Mammary epithelial cell (primary cell): ENCODE data around the gene ARPP19.

ENCODE experiments used
- CTCF ChIP-seq, 2 donors: IDR thresholded peaks in 1 of 2; conservative IDR thresholded peaks in 1 of 2; 2 replicates each; pipeline ENCODE4 v1.5.1; 2011 to 2012; ENCODE audit warnings: inconsistent platforms in 2 of 2, low read length in 2 of 2, mild to moderate bottlenecking in 2 of 2, control low read depth in 1 of 2, low read depth in 1 of 2; ENCODE audit not compliant: insufficient read depth in 1 of 2; ENCODE audit errors: extremely low read depth in 1 of 2
- EZH2 ChIP-seq: IDR thresholded peaks from 2 replicates; pipeline ENCODE4 v1.6.1; 2012; ENCODE audit warnings: low read length, inconsistent platforms, borderline replicate concordance

- TF ChIP-seq EZH2 (no peak), CTCF (conservative IDR thresholded peaks at IDR 0.05 in 1 of 2, IDR thresholded peaks at IDR 0.05 in 1 of 2; ENCODE audit: extremely low read depth in 1 of 2, insufficient read depth in 1 of 2, low read depth in 1 of 2, low read length in 2 of 2) (no peak)
Observed at GRCh38 chr15:52609593-52609992, 40.8 kb upstream of the ARPP19 start.
